Bronchial epithelial cell (primary cell): ENCODE measurements around the gene ITGA2B. TPM values are rescaled to one million over a fixed set of nuclear protein-coding genes. Genes with fewer than 3 reads are reported as not detected.
"Not testable (repeated sequence)": the region's sequence is repeated elsewhere in the genome, so short reads cannot be mapped to it uniquely, and the experiment has no call there.

ENCODE experiments used
- DNase-seq: peaks from one replicate; pipeline ENCODE4 v3.0.0-alpha.2; 2010; ENCODE audit warnings: low read depth
- FAIRE-seq: peaks from 2 replicates; lab custom pipeline; 2011; peaks lifted over from hg19 to GRCh38; lab: Jason Lieb, UNC
- H3K27me3 ChIP-seq: 2 replicates; pipeline ENCODE4 v1.5.1; 2011; ENCODE audit warnings: low read length; ENCODE audit not compliant: control insufficient read depth, insufficient read depth
- H3K36me3 ChIP-seq: 2 replicates; pipeline ENCODE4 v1.5.1; 2011; ENCODE audit warnings: low read length; ENCODE audit not compliant: control insufficient read depth, insufficient read depth
- H3K4me3 ChIP-seq: 2 replicates; pipeline ENCODE4 v1.5.1; 2011; ENCODE audit warnings: mild to moderate bottlenecking, low read depth, low read length, control low read depth
- CTCF ChIP-seq: IDR thresholded peaks from 2 replicates; pipeline ENCODE4 v1.5.1; 2011; ENCODE audit warnings: mild to moderate bottlenecking, moderate library complexity, low read length, control low read depth, inconsistent platforms; ENCODE audit not compliant: insufficient read depth, severe bottlenecking
- total RNA-seq: library from RNA; depleted of rRNA; stranded (reverse); fragments of >200 nt; gene quantifications from 2 replicates; pipeline ENCODE4 v1.2.1, GENCODE V29; 2014

Gene ITGA2B
- total RNA-seq, 1 donor from 2014 or later: not detected

- DNase-seq (no peak), FAIRE-seq (no peak)
- Histone ChIP-seq H3K36me3 (no peaks in the 10 kb centered on the region), H3K27me3 (peaks cover 5% of the 10 kb centered on the region), H3K4me3 (no peak overlapping the region)
- no peak for TF ChIP-seq CTCF
These were observed 22.0 kb downstream of the ITGA2B start for GRCh38 chr17:44367231-44367979.

GRCh38 chr17:44365051-44365450 lies 24.4 kb downstream of the ITGA2B start:
- not testable (repeated sequence) for FAIRE-seq, H3K36me3 ChIP-seq, H3K4me3 ChIP-seq, H3K27me3 ChIP-seq, DNase-seq

- Histone ChIP-seq H3K4me3 (peak within 1 kb of the TSS; percentile 40), H3K36me3 (no peaks in the 10 kb centered on the region), H3K27me3 (peaks cover 7% of the 10 kb centered on the region)
- peak; percentile 53 for TF ChIP-seq CTCF
- FAIRE-seq (no peak), DNase-seq (no peak)
These were observed 25.8 kb downstream of the ITGA2B start, which contains the start of gene FAM171A2 for GRCh38 chr17:44363613-44364159. FAM171A2 (minus strand) TSS chr17:44363853; CDS start chr17:44363714, 139 bp downstream.

GRCh38 chr17:44362949-44363612 lies 26.4 kb downstream of the ITGA2B start:
- DNase-seq: no peak
- TF ChIP-seq CTCF: no peak
- Histone ChIP-seq H3K27me3 (peaks cover 7% of the 10 kb centered on the region), H3K4me3 (peak overlapping the region; percentile 40), H3K36me3 (no peaks in the 10 kb centered on the region)
- FAIRE-seq: no peak

- no peak for FAIRE-seq
- TF ChIP-seq CTCF: no peak
- no peak for DNase-seq
- peaks cover 7% of the 10 kb centered on the region for H3K27me3 ChIP-seq
- no peak overlapping the region for H3K4me3 ChIP-seq
- H3K36me3 ChIP-seq: no peaks in the 10 kb centered on the region
These were observed 26.9 kb downstream of the ITGA2B start for GRCh38 chr17:44362459-44362948.
